Stimulated activated CD8-positive, alpha-beta memory T cell treated with anti-CD3 and anti-CD28 coated beads, Interleukin-12 subunit alpha, Interleukin-12 subunit beta, amount 100 ng/mL, for 4 hours (primary cell): ENCODE data around the gene PDZD8.
"Not testable (repeated sequence)": the region's sequence is repeated elsewhere in the genome, so short reads cannot be mapped to it uniquely, and the experiment has no call there.

Source experiments
- DNase-seq: peaks from one replicate; pipeline ENCODE4 v3.0.0-alpha.2; 2020; ENCODE audit warnings: low read depth

The PDZD8 gene

GRCh38 chr10:117290872-117291271 is 84.4 kb downstream of the PDZD8 start:
- not testable (repeated sequence) for DNase-seq

GRCh38 chr10:117284716-117285494 is 90.3 kb downstream of the PDZD8 start:
- no peak for DNase-seq

- DNase-seq = no peak
Observed at GRCh38 chr10:117277675-117278074, 97.6 kb downstream of the PDZD8 start.

- DNase-seq = no peak
Observed at GRCh38 chr10:117275121-117275520, 100.1 kb downstream of the PDZD8 start.

GRCh38 chr10:117274509-117274908 is 100.7 kb downstream of the PDZD8 start:
- DNase-seq = no peak

- no peak for DNase-seq
Observed at GRCh38 chr10:117273980-117274379, 101.3 kb downstream of the PDZD8 start.

- DNase-seq = no peak
Observed at GRCh38 chr10:117272195-117273076, 102.8 kb downstream of the PDZD8 start.

GRCh38 chr10:117271427-117271826 is 103.8 kb downstream of the PDZD8 start:
- DNase-seq = no peak

GRCh38 chr10:117268907-117269306 is 106.3 kb downstream of the PDZD8 start:
- no peak for DNase-seq

- DNase-seq = no peak
Observed at GRCh38 chr10:117268258-117268657, 107.0 kb downstream of the PDZD8 start.

- DNase-seq = no peak
Observed at GRCh38 chr10:117266812-117267211, 108.4 kb downstream of the PDZD8 start.

- no peak for DNase-seq
Observed at GRCh38 chr10:117266400-117266799, 108.8 kb downstream of the PDZD8 start.

GRCh38 chr10:117264782-117265181 is 110.5 kb downstream of the PDZD8 start:
- no peak for DNase-seq

GRCh38 chr10:117262903-117263293 is 112.3 kb downstream of the PDZD8 start:
- no peak for DNase-seq

GRCh38 chr10:117262291-117262902 is 112.8 kb downstream of the PDZD8 start:
- no peak for DNase-seq

GRCh38 chr10:117261501-117261900 is 113.7 kb downstream of the PDZD8 start:
- DNase-seq = no peak

GRCh38 chr10:117260084-117260483 is 115.2 kb downstream of the PDZD8 start:
- no peak for DNase-seq

GRCh38 chr10:117259279-117259678 is 116.0 kb downstream of the PDZD8 start:
- DNase-seq = no peak

GRCh38 chr10:117257721-117258120 is 117.5 kb downstream of the PDZD8 start:
- DNase-seq = no peak

- DNase-seq = no peak
Observed at GRCh38 chr10:117256910-117257309, 118.3 kb downstream of the PDZD8 start.

- no peak for DNase-seq
Observed at GRCh38 chr10:117255835-117256460, 119.3 kb downstream of the PDZD8 start.
